H1 (cell line): ENCODE results near the gene GMPR.

Source experiments
- CBX5 ChIP-seq: fragments of 300-800, 300-1000 bp; sonication (generic); IDR thresholded peaks from 2 replicates; pipeline ENCODE4 v1.7.1; 2016; ENCODE audit warnings: antibody characterized with exemption, low read length, low read depth
- KDM4A ChIP-seq: IDR thresholded peaks from one replicate; pipeline ENCODE4 v1.7.1; 2012; ENCODE audit warnings: low read depth, mild to moderate bottlenecking, moderate library complexity, low read length, inconsistent platforms; ENCODE audit not compliant: severe bottlenecking
- TF ChIP-seq, protein P1 (sequence below), 3 experiments: IDR thresholded peaks; 1 replicate in 2 of 3; 2 replicates in 1 of 3; pipeline versions ENCODE4 v1.5.1 to v1.6.1; 2011; ENCODE audit warnings: low read length in 3 of 3, mild to moderate bottlenecking in 3 of 3, inconsistent platforms in 2 of 3, low read depth in 1 of 3, moderate library complexity in 1 of 3; ENCODE audit not compliant: insufficient read depth in 1 of 3; ENCODE audit errors: control extremely low read depth in 1 of 3
- TF ChIP-seq, protein P2 (sequence below): IDR thresholded peaks from 2 replicates; pipeline ENCODE4 v1.6.1; 2011; ENCODE audit warnings: low read depth, mild to moderate bottlenecking, low read length; ENCODE audit not compliant: insufficient read depth

DNA sequence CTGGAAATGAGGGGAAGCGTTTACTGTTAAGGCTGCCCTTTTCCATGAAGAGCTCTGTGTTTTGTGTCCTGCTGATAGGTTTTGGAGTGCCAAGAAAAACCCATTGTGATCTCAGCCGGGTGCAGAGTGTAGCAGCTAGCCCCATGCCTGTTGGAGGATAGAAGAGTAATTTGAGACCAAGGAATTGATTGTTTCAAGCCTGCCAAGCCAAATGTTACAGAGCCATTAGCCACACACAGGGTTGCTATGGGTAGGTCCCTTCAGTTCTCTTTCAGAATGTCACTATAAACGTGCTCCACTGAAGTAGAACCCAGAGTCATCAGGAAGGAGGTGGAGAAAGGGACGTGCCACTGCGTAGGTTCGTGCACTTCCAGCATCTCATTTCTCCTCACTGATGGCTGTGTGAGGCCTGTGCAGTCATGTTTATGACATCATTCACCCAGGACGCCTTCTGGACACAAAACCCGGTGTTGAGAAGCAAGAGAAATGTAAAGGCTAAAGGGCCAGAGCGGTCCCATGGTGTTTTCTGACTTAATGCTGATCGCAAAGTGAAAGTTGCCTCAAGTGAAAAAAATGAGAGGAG is 6.6 kb downstream of the GMPR start:
- TF ChIP-seq KDM4A: no peak
- TF ChIP-seq, protein P1, sequence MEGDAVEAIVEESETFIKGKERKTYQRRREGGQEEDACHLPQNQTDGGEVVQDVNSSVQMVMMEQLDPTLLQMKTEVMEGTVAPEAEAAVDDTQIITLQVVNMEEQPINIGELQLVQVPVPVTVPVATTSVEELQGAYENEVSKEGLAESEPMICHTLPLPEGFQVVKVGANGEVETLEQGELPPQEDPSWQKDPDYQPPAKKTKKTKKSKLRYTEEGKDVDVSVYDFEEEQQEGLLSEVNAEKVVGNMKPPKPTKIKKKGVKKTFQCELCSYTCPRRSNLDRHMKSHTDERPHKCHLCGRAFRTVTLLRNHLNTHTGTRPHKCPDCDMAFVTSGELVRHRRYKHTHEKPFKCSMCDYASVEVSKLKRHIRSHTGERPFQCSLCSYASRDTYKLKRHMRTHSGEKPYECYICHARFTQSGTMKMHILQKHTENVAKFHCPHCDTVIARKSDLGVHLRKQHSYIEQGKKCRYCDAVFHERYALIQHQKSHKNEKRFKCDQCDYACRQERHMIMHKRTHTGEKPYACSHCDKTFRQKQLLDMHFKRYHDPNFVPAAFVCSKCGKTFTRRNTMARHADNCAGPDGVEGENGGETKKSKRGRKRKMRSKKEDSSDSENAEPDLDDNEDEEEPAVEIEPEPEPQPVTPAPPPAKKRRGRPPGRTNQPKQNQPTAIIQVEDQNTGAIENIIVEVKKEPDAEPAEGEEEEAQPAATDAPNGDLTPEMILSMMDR (IDR thresholded peaks at IDR 0.05; ENCODE audit: control extremely low read depth in 1 of 3, insufficient read depth in 1 of 3, low read depth in 1 of 3, low read length in 3 of 3): no peak
- TF ChIP-seq, protein P2, sequence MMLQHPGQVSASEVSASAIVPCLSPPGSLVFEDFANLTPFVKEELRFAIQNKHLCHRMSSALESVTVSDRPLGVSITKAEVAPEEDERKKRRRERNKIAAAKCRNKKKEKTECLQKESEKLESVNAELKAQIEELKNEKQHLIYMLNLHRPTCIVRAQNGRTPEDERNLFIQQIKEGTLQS: no peak
- no peak for TF ChIP-seq CBX5
